Activated CD4-positive, alpha-beta T cell treated with anti-CD3 and anti-CD28 coated beads, Interleukin-2, amount 50 U/mL, for 16 hours (primary cell): ENCODE results near the gene SYAP1.
"Not testable (repeated sequence)": the region's sequence is repeated elsewhere in the genome, so short reads cannot be mapped to it uniquely, and the experiment has no call there.

Experiments
- DNase-seq: peaks from one replicate; pipeline ENCODE4 v3.0.0-alpha.2; 2020

The SYAP1 gene

GRCh38 chrX:16719334-16720084, at the start of gene SYAP1:
SYAP1 (plus strand) TSS chrX:16719612; CDS start chrX:16719725, 113 bp downstream.
- peak; percentile 97 for DNase-seq

- DNase-seq, result peak; percentile 32
These were observed 48.4 kb upstream of the SYAP1 start for GRCh38 chrX:16671005-16671404.

DNA sequence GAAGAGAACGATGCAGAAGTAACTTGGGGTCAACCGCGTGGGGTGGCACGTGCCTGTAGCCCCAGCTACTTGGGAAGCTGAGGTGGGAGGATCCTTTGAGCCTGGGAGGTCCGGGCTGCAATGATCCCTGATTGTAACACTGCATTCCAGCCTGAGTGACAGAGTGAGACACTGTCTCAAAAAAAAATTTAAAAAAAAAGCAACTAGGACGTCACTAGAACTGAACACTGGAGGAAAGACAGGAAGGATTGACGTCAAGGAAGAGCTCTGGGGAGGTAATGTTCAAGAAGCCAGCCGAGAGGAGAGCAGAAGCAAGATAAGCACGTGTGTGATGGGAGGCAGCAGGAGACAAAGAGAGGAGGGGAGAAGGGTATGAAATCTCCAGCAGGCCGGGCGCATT, 40.7 kb upstream of the SYAP1 start:
- DNase-seq, result no peak

GRCh38 chrX:16683007-16683664, 36.3 kb upstream of the SYAP1 start:
- no peak for DNase-seq

- DNase-seq, result no peak
These were observed 31.9 kb upstream of the SYAP1 start for GRCh38 chrX:16687514-16687913.

- peak; percentile 64 for DNase-seq
These were observed 24.2 kb upstream of the SYAP1 start for GRCh38 chrX:16695079-16695676.

GRCh38 chrX:16696956-16697355, 22.5 kb upstream of the SYAP1 start:
- DNase-seq, result no peak

GRCh38 chrX:16699389-16699788, 20.0 kb upstream of the SYAP1 start:
- no peak for DNase-seq

GRCh38 chrX:16700734-16701133, 18.7 kb upstream of the SYAP1 start:
- no peak for DNase-seq

DNA sequence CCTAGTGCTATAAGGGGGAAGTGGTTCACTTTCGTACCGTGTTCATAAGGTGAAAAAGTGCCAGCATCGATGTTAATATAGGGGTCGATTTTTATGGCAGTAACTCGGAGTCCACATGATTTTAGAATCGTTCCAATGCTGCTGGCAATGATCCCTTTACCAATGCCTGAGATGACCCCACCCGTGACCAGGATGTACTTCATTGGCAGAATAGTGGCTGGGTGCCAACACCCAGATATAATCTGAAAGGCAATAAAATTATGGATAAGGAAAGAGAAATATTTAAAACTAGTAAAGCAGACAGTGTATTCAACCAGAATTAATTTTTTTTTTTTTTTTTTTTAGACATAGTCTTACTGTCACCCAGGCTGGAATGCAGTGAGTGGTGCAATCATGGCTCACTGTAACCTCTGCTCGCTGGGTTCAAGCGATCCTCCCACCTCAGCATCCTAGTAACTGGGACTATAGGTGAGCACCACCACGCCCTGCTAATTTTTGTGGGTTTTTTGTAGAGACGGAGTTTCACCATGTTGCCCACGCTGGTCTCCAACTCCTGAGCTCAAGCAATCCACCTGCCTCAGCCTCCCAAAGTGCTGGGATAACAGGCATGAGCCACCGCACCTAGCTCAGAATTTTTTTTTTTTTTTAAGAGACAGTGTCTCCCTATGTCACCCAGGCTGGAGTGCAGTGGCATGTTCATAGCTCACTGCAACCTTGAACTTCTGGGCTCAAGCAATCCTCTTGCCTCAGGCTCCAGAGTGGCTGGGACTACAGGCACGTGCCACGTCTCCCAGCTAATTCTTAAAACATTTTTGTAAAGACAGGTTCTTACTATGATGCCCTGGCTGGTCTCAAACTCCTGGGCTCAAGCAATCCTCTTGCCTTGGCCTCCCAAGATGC, 16.5 kb upstream of the SYAP1 start:
- no peak for DNase-seq

GRCh38 chrX:16705370-16705769, 14.0 kb upstream of the SYAP1 start:
- DNase-seq, result no peak

- no peak for DNase-seq
These were observed 11.4 kb upstream of the SYAP1 start for GRCh38 chrX:16708016-16708415.

DNA sequence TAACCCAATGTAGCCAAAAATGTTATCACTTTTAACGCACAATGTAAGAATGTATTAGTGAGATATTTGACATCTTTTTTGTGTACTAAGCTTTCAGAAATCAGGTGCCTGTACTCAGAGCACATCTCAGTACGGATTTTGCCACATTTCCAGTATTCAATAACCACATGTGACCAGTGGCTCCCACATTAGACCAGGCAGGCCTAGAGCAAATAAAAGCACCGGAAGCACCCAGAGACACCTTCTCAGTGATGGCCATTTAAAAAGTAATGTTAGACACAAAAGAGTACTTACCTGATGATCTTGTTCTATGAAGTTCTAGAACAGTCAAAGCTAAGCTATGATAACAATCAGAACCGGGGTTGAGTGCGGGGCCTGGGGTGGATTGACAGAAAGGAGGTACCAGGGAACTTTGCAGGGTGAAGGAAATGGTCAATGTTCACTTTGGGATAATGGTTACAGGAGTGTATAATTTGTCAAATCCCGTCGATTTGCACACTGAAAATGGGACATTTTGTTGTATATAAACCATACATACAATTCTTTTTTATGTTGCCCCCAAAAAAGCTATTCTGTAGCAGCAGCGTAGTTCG, 8.1 kb upstream of the SYAP1 start:
- no peak for DNase-seq

DNA sequence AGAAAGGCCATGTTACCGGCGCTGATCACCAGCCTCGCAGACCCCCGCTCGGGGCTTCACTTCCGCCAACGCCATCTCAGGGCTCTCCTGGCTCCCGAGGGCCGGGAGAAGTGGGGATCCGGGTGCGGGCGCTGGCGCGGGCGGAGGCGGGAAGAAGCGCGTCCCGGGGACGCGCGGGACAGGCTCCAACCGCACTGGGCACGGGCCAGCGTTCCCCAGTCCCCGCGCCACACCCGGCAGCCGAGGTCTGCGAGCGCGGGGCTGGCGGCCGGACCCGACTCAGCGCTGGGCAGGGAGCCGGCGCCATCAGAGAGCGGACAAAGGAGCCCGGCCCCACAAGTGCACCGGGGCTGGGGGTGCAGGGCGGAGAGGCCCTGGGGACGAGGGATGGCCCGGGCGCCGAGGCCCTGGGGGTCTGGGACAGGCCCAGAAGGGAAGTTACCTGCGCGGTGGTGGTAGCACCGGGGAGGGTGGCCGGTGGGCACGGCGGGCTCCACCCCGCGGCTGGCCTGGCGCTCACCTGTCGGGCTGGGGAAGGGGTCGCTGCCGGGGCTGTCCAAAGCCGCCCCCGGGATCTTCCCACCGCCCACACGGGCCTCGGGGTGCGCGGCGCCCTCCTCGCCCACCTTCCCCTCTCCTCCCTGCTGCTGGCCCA, 7.4 kb upstream of the SYAP1 start:
- DNase-seq, result no peak

DNA sequence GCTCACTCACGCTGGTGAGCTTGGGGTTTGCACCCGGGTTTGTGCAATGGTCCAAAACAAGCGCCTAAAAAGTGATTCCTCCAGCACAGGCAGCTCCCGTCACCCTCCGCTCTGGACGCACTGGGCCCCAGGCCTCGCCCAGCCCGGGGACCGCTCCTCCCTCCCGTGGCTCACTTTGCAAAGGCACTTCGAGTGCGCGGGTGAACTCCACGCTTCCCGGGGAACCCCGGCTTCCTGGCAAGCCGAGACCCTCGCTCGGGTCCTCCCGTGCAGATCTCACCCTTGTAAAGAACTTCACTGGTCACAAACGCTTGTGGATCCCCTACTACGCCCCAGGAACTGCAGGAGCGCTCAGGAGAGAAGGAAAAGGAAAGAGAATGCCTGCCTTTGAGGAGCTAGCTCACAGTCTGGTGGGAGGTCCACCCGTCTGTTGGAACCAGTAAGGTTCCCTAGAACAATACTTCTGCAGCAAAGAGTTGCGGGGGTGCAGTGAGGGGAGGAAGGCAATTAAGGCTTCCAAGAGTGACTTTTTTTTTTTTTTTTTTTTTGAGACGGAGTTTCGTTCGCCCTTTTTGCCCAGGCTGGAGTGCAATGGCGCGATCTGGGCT, 6.8 kb upstream of the SYAP1 start, which contains the start of gene CTPS2:
TSS of gene CTPS2 (minus strand) at position 122 of the 608 bp plus-strand sequence. CDS start 9,767 bp downstream, outside the sequence.
- DNase-seq, result peak; percentile 49

GRCh38 chrX:16714504-16714903, 4.9 kb upstream of the SYAP1 start:
- no peak for DNase-seq

GRCh38 chrX:16715638-16716037, 3.8 kb upstream of the SYAP1 start:
- DNase-seq, result not testable (repeated sequence)

GRCh38 chrX:16716451-16716850, 3.0 kb upstream of the SYAP1 start:
- not testable (repeated sequence) for DNase-seq

GRCh38 chrX:16718824-16719333, 533 bp upstream of the SYAP1 start:
- DNase-seq, result no peak

- no peak for DNase-seq
These were observed 3.1 kb downstream of the SYAP1 start for GRCh38 chrX:16722481-16722880.

DNA sequence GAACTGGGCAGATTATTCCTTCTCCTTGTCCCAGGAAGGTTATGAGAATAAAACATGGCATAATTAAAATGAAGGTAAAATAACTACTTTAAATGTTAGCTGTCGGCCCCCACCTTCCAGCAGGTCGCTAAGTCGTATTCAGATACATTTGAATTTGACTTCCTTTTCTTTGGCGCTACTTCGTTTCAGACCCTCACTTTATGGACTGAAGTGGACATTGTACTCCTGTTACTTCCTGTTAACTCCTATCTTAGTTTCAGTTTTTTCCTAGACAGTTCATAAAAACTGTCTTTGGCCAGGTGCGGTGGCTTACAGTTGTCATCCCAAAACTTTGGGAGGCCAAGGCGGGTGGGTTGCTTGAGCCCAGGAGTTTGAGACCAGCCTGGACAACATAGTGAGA, 5.7 kb downstream of the SYAP1 start:
- no peak for DNase-seq
